Thoracic aorta (tissue), 2 donors: ENCODE data around the gene MPV17L2. TPM values are rescaled to one million over a fixed set of nuclear protein-coding genes. Genes with fewer than 3 reads are reported as not detected.

Source experiments
- ATAC-seq: fragments of 150-250 bp; one replicate; pipeline ENCODE4 v1.8.0; 2017; ENCODE audit warnings: low read depth; ENCODE audit not compliant: insufficient number of reproducible peaks, low FRiP score
- DNase-seq: peaks from one replicate; pipeline ENCODE4 v3.0.0-alpha.2; 2020; ENCODE audit warnings: low spot score
- H3K27ac ChIP-seq, 2 donors: fragments of 200-600 bp; sonication (generic); 1 replicate in 1 of 2; 2 replicates in 1 of 2; pipeline ENCODE4 v1.5.1; 2016; ENCODE audit warnings: mild to moderate bottlenecking in 2 of 2, moderate library complexity in 2 of 2
- H3K27me3 ChIP-seq: fragments of 200-600 bp; sonication (generic); replicated peaks from 2 replicates; pipeline ENCODE4 v1.6.0; 2016; ENCODE audit warnings: mild to moderate bottlenecking; ENCODE audit not compliant: insufficient read depth
- H3K36me3 ChIP-seq: fragments of 200-600 bp; sonication (generic); one replicate; pipeline ENCODE4 v1.5.1; 2016
- H3K4me1 ChIP-seq, 2 donors: fragments of 200-600 bp; sonication (generic); 1 replicate in 1 of 2; 2 replicates in 1 of 2; pipeline versions ENCODE4 v1.5.1 to v1.6.0; 2016; ENCODE audit warnings: low read depth in 2 of 2, mild to moderate bottlenecking in 1 of 2; ENCODE audit not compliant: control insufficient read depth in 1 of 2
- H3K4me3 ChIP-seq: fragments of 200-600 bp; sonication (generic); 2 replicates; pipeline ENCODE4 v1.5.1; 2016; ENCODE audit warnings: mild to moderate bottlenecking
- H3K9me3 ChIP-seq: fragments of 200-600 bp; sonication (generic); 2 replicates; pipeline ENCODE4 v1.5.1; 2016
- total RNA-seq, 2 donors: library from RNA; depleted of rRNA; stranded (reverse); fragments of >200 nt; gene quantifications; one replicate each; pipeline versions ENCODE4 v1.1.0 to v1.2.3, GENCODE V29; 2016
- TF ChIP-seq, protein P1 (sequence below): fragments of 200-600 bp; sonication (generic); IDR thresholded peaks from one replicate; pipeline ENCODE4 v1.5.1; 2019; ENCODE audit warnings: antibody characterized with exemption

MPV17L2 gene
- total RNA-seq, 2 donors from 2014 or later = 10.6 to 16.1 TPM

DNA sequence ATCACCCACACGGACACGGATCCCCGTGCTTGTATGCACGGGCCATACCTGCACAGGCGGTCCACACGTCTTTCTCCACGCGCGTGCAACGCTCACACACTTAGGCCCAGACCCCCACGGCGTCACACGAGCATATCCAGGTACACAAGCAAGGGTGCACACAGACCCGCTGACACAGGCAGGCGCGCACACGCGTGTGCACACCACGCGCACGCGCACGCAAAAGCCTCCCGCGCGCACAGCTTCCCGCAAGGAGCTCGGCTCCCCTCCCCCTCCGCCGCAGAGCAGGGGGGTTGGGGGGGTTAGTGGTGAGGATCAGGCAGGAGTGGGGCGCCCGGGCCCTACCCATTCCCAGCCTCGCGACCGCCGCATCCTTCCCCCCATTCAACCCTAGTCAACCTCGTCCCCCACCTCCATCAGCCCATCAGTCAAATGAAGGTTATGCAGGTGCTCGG, 10.4 kb downstream of the MPV17L2 start:
- TF ChIP-seq, protein P1, sequence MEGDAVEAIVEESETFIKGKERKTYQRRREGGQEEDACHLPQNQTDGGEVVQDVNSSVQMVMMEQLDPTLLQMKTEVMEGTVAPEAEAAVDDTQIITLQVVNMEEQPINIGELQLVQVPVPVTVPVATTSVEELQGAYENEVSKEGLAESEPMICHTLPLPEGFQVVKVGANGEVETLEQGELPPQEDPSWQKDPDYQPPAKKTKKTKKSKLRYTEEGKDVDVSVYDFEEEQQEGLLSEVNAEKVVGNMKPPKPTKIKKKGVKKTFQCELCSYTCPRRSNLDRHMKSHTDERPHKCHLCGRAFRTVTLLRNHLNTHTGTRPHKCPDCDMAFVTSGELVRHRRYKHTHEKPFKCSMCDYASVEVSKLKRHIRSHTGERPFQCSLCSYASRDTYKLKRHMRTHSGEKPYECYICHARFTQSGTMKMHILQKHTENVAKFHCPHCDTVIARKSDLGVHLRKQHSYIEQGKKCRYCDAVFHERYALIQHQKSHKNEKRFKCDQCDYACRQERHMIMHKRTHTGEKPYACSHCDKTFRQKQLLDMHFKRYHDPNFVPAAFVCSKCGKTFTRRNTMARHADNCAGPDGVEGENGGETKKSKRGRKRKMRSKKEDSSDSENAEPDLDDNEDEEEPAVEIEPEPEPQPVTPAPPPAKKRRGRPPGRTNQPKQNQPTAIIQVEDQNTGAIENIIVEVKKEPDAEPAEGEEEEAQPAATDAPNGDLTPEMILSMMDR = no peak
- Histone ChIP-seq H3K4me3 (peak overlapping the region; percentile 91), H3K4me1 (peaks cover 8 to 19% of the 10 kb centered on the region in 2 donors), H3K27ac (no peak overlapping the region), H3K27me3 (no peaks in the 10 kb centered on the region), H3K9me3 (no peaks in the 10 kb centered on the region), H3K36me3 (no peaks in the 10 kb centered on the region)
- ATAC-seq (no peak), DNase-seq (no peak)

DNA sequence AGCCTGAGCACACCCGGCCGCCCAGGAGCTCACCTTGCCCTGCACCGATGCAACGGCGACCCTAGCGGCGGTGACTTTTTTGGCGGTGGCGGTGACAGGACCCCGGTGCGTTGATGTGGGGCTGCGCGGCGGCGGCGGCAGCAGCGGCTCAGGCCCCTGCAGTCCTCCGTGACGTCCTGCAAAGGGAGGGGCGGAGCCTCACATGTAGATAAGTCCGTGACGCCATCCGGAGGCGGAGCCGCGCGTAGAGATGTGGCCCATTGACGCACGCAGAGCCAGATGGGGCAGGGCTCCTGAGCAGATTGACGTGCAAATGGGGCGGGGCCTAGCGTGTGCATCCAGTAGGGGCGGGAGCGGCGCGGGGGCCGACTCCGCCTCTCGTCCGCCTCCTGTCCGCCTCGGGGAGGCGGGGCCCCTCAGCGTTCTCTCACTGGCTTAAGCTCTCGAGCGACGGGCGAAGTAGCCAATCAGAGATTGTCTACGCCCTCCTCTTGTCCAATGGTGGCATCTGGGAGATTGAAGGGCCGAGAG, 10.9 kb downstream of the MPV17L2 start, which contains the start of gene RAB3A:
Gene RAB3A (minus strand): TSS at position 180 of the 531 bp plus-strand sequence. CDS start 1,302 bp downstream, outside the sequence.
- Histone ChIP-seq H3K27me3 (no peaks in the 10 kb centered on the region), H3K9me3 (no peaks in the 10 kb centered on the region), H3K4me3 (peak within 1 kb of the TSS; percentile 91), H3K4me1 (peaks cover 8 to 19% of the 10 kb centered on the region in 2 donors), H3K27ac (peak within 1 kb of the TSS; percentile 90 to 91), H3K36me3 (no peaks in the 10 kb centered on the region)
- peak; percentile 94 for ATAC-seq
- TF ChIP-seq, protein P1 = no peak
- DNase-seq = peak; percentile 100

DNA sequence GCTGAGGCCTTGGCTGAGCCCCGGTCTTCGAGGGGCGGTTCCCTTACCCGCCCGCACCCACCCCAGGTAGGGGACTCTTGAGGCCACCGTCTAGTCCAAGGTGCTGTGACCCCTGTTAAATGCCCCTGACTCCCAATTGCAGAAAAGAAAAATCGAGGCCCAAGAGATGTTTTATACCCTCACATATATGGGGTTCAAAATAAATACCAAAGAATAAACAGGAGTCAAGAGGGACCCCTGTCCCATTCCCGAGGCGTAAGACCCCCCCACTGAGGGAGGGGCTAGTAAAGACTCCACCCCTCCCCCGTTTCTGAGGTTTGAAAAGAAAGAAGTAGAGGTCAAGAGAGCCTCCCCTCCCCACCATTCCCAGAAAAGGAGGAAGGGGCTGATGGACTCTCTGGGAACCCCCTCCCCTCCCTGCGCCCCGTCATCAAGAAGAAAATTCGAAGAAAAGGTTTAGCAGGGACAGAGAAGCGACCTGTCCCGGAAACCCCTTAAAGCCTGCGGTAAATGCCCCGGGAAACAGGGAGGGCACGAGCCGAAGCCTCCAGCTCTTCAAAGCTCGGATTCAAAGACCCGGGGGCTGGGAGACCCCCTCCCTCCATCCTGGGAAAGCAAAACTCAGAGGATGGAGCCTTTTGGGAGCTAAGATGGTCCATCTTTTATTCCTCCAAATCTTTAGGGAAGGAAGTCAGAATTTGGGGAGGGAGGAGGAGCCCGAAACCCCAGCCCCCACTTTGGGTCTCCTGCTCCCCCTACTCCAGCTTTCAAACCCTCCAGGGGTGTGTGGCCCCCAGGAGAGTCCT, 11.6 kb downstream of the MPV17L2 start:
- no peaks in the 10 kb centered on the region for H3K36me3 ChIP-seq
- no peaks in the 10 kb centered on the region for H3K27me3 ChIP-seq
- H3K4me1 ChIP-seq = peaks cover 8 to 19% of the 10 kb centered on the region in 2 donors
- peak overlapping the region; percentile 90 to 91 for H3K27ac ChIP-seq
- H3K9me3 ChIP-seq = no peaks in the 10 kb centered on the region
- ATAC-seq = peak; percentile 39
- H3K4me3 ChIP-seq = peak overlapping the region; percentile 85
- no peak for DNase-seq
- TF ChIP-seq, protein P1 = no peak

DNA sequence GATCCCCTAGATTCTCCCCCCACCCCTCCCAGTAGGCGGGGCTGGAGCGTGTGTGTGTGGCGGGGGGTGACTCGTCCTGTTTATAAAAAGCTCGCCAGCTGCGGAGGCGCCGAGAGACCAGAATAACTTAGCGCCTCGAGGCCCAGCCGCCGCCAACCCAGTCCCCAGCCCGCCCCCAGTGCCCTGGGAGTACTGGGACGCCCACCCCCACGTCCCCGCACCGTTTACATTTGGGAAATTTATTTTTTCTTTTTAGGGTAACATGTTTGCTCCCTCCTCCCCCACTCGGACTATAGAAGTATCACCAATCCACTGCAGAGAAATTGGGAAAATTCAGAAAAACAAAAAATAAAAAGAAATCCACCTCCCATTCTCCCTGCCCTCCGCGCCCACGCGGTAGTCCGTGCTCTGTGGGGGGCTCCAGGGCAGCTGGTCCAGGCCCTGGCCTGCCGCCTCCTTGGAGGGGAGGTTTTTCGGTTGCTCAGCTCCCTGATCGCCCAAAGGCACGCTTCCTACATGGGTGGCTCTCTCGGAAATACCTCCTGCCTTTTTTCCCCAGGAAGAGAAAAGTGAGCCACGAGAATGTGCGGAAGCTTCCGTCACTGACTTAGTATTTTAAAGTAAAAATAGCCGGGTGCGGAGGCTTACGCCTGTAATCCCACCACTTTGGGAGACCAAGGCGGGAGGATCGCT, 12.3 kb downstream of the MPV17L2 start:
- Histone ChIP-seq H3K36me3 (no peaks in the 10 kb centered on the region), H3K4me1 (peaks cover 8 to 19% of the 10 kb centered on the region in 2 donors), H3K4me3 (peak overlapping the region; percentile 85), H3K27me3 (no peaks in the 10 kb centered on the region), H3K27ac (peak overlapping the region; percentile 90 to 91), H3K9me3 (no peaks in the 10 kb centered on the region)
- ATAC-seq (peak; percentile 4), DNase-seq (peak; percentile 72)
- TF ChIP-seq, protein P1 = no peak

DNA sequence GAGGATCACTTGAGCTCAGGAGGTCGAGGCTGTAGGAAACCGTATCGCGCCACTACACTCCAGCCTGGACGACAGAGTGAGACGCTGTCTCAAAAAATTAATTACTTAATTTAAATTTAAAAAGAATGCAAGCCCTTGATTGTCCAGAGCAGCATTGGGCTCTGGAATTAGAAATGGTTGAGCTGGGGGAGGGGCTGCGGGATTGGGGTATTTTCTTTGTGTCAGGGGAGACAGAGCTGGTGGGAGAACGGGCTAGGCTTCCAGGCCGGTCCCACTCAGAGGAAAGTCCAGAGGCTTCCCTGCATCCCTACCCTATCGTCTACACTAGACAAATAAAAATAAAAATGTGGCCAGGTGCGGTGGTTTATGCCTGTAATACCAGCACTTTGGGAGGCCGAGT, 13.0 kb downstream of the MPV17L2 start:
- H3K4me3 ChIP-seq = no peak overlapping the region
- TF ChIP-seq, protein P1 = no peak
- no peak overlapping the region for H3K27ac ChIP-seq
- H3K27me3 ChIP-seq = no peaks in the 10 kb centered on the region
- peaks cover 8 to 19% of the 10 kb centered on the region in 2 donors for H3K4me1 ChIP-seq
- DNase-seq (no peak), ATAC-seq (no peak)
- H3K36me3 ChIP-seq = no peaks in the 10 kb centered on the region
- no peaks in the 10 kb centered on the region for H3K9me3 ChIP-seq
